Measurements from ENCODE around the gene YIPF1. TPM values are rescaled to one million over a fixed set of nuclear protein-coding genes. Genes with fewer than 3 reads are reported as not detected.

YIPF1 gene
- 22.5 TPM for polyA plus RNA-seq (2013)

- WGBS (ENCODE audit: insufficient coverage) = under 1% methylated on average over 50 of the region's 62 CpGs
- Histone ChIP-seq H3K4me3 (ENCODE audit: control insufficient read depth in 1 of 7, extremely low read depth in 1 of 7, insufficient read depth in 4 of 7, low read depth in 2 of 7, low read length in 6 of 7) (peak within 1 kb of the TSS; percentile 63 to 98 (median 93)), H3K4me1 (ENCODE audit: control extremely low read depth in 1 of 4, control insufficient read depth in 4 of 4, insufficient read depth in 4 of 4, low read length in 3 of 4) (peaks cover 2 to 25% (median 21%) of the 10 kb centered on the region in 4 experiments), H3K36me3 (ENCODE audit: control insufficient read depth in 4 of 4, insufficient read depth in 4 of 4, low read length in 3 of 4) (peaks cover 0 to 11% (median 7%) of the 10 kb centered on the region in 4 experiments), H3K27me3 (replicated peaks in 2 of 5; ENCODE audit: control insufficient read depth in 4 of 5, insufficient read depth in 5 of 5, low read length in 4 of 5) (no peaks in the 10 kb centered on the region), H3K27ac (ENCODE audit: insufficient read depth in 1 of 2, low read depth in 1 of 2, low read length in 2 of 2, poor library complexity in 1 of 2, severe bottlenecking in 2 of 2) (peak within 1 kb of the TSS; percentile 36 to 76), H3K9me3 (ENCODE audit: control extremely low read depth in 1 of 5, control insufficient read depth in 4 of 5, insufficient read depth in 2 of 5, low read depth in 1 of 5, low read length in 4 of 5) (no peaks in the 10 kb centered on the region)
- DNase-seq = peak; percentile 82 to 84 (median 84)
- ChIA-PET POLR2A (interaction anchor here (0.6 kb wide), 1 partner anchor 56 kb away, joined by 3 read pairs; the partner anchor contains the start of gene IFT25), CTCF (interaction anchor here (1.0 kb wide), 1 partner anchor 13 kb away, joined by 3 read pairs; no protein-coding TSS in a partner anchor)
These were observed at the start of gene YIPF1 for GRCh38 chr1:53889304-53890298. YIPF1 (minus strand) TSS chr1:53889797; CDS start chr1:53888937, 860 bp downstream.

- Histone ChIP-seq H3K4me3 (ENCODE audit: control insufficient read depth in 1 of 7, extremely low read depth in 1 of 7, insufficient read depth in 4 of 7, low read depth in 2 of 7, low read length in 6 of 7) (no peak overlapping the region), H3K9me3 (ENCODE audit: control extremely low read depth in 1 of 5, control insufficient read depth in 4 of 5, insufficient read depth in 2 of 5, low read depth in 1 of 5, low read length in 4 of 5) (peaks cover 5 to 20% (median 8%) of the 10 kb centered on the region in 5 experiments), H3K27me3 (replicated peaks in 2 of 5; ENCODE audit: control insufficient read depth in 4 of 5, insufficient read depth in 5 of 5, low read length in 4 of 5) (no peaks in the 10 kb centered on the region), H3K36me3 (ENCODE audit: control insufficient read depth in 4 of 4, insufficient read depth in 4 of 4, low read length in 3 of 4) (peaks cover 12 to 31% (median 18%) of the 10 kb centered on the region in 4 experiments), H3K27ac (ENCODE audit: insufficient read depth in 1 of 2, low read depth in 1 of 2, low read length in 2 of 2, poor library complexity in 1 of 2, severe bottlenecking in 2 of 2) (no peak overlapping the region), H3K4me1 (ENCODE audit: control extremely low read depth in 1 of 4, control insufficient read depth in 4 of 4, insufficient read depth in 4 of 4, low read length in 3 of 4) (peaks cover 0 to 2% (median 0%) of the 10 kb centered on the region in 4 experiments)
- ChIA-PET CTCF (no interaction called here), POLR2A (no interaction called here)
- WGBS (ENCODE audit: insufficient coverage) = 100% methylated on average over 2 of the region's 4 CpGs
- DNase-seq = no peak
These were observed 48.7 kb upstream of the YIPF1 start for GRCh38 chr1:53938136-53938830.

GRCh38 chr1:53936430-53936829, 46.8 kb upstream of the YIPF1 start:
- H3K4me3 ChIP-seq (ENCODE audit: control insufficient read depth in 1 of 7, extremely low read depth in 1 of 7, insufficient read depth in 4 of 7, low read depth in 2 of 7, low read length in 6 of 7) = no peak overlapping the region
- H3K4me1 ChIP-seq (ENCODE audit: control extremely low read depth in 1 of 4, control insufficient read depth in 4 of 4, insufficient read depth in 4 of 4, low read length in 3 of 4) = peaks cover 0 to 1% (median 0%) of the 10 kb centered on the region in 4 experiments
- H3K9me3 ChIP-seq (ENCODE audit: control extremely low read depth in 1 of 5, control insufficient read depth in 4 of 5, insufficient read depth in 2 of 5, low read depth in 1 of 5, low read length in 4 of 5) = peaks cover 8 to 31% (median 11%) of the 10 kb centered on the region in 5 experiments
- peaks cover 15 to 31% (median 22%) of the 10 kb centered on the region in 4 experiments for H3K36me3 ChIP-seq (ENCODE audit: control insufficient read depth in 4 of 4, insufficient read depth in 4 of 4, low read length in 3 of 4)
- ChIA-PET CTCF (interaction anchor here (1.0 to 3.9 kb wide), 2 partner anchors 9 to 13 kb away, joined by 3 to 13 read pairs; partner anchors contain the start of genes IFT25 and LRRC42), POLR2A (no interaction called here)
- H3K27me3 ChIP-seq (replicated peaks in 2 of 5; ENCODE audit: control insufficient read depth in 4 of 5, insufficient read depth in 5 of 5, low read length in 4 of 5) = no peaks in the 10 kb centered on the region
- WGBS (ENCODE audit: insufficient coverage) = no CpG with 5 or more reads among the region's 1 CpG
- no peak overlapping the region for H3K27ac ChIP-seq (ENCODE audit: insufficient read depth in 1 of 2, low read depth in 1 of 2, low read length in 2 of 2, poor library complexity in 1 of 2, severe bottlenecking in 2 of 2)
- no peak for DNase-seq

GRCh38 chr1:53934170-53934765, 44.7 kb upstream of the YIPF1 start:
- no peaks in the 10 kb centered on the region for H3K27me3 ChIP-seq (replicated peaks in 2 of 5; ENCODE audit: control insufficient read depth in 4 of 5, insufficient read depth in 5 of 5, low read length in 4 of 5)
- no CpG with 5 or more reads among the region's 1 CpG for WGBS (ENCODE audit: insufficient coverage)
- peaks cover 0 to 2% (median 0%) of the 10 kb centered on the region in 4 experiments for H3K4me1 ChIP-seq (ENCODE audit: control extremely low read depth in 1 of 4, control insufficient read depth in 4 of 4, insufficient read depth in 4 of 4, low read length in 3 of 4)
- POLR2A ChIA-PET = no interaction called here
- no peak overlapping the region for H3K27ac ChIP-seq (ENCODE audit: insufficient read depth in 1 of 2, low read depth in 1 of 2, low read length in 2 of 2, poor library complexity in 1 of 2, severe bottlenecking in 2 of 2)
- peaks cover 8 to 31% (median 11%) of the 10 kb centered on the region in 5 experiments for H3K9me3 ChIP-seq (ENCODE audit: control extremely low read depth in 1 of 5, control insufficient read depth in 4 of 5, insufficient read depth in 2 of 5, low read depth in 1 of 5, low read length in 4 of 5)
- no peak overlapping the region for H3K4me3 ChIP-seq (ENCODE audit: control insufficient read depth in 1 of 7, extremely low read depth in 1 of 7, insufficient read depth in 4 of 7, low read depth in 2 of 7, low read length in 6 of 7)
- CTCF ChIA-PET = interaction anchor here (0.7 to 3.9 kb wide), 7 partner anchors 10 to 56 kb away, joined by 3 to 13 read pairs (median 5); partner anchors contain the start of genes IFT25 and LRRC42
- peak in 2 of 3 donors; percentile 46 to 61 for DNase-seq
- H3K36me3 ChIP-seq (ENCODE audit: control insufficient read depth in 4 of 4, insufficient read depth in 4 of 4, low read length in 3 of 4) = peaks cover 11 to 30% (median 22%) of the 10 kb centered on the region in 4 experiments

- H3K36me3 ChIP-seq (ENCODE audit: control insufficient read depth in 4 of 4, insufficient read depth in 4 of 4, low read length in 3 of 4) = peaks cover 14 to 43% (median 28%) of the 10 kb centered on the region in 4 experiments
- no peak overlapping the region for H3K4me3 ChIP-seq (ENCODE audit: control insufficient read depth in 1 of 7, extremely low read depth in 1 of 7, insufficient read depth in 4 of 7, low read depth in 2 of 7, low read length in 6 of 7)
- no peaks in the 10 kb centered on the region for H3K27me3 ChIP-seq (replicated peaks in 2 of 5; ENCODE audit: control insufficient read depth in 4 of 5, insufficient read depth in 5 of 5, low read length in 4 of 5)
- POLR2A ChIA-PET = no interaction called here
- peaks cover 0 to 6% (median 1%) of the 10 kb centered on the region in 4 experiments for H3K4me1 ChIP-seq (ENCODE audit: control extremely low read depth in 1 of 4, control insufficient read depth in 4 of 4, insufficient read depth in 4 of 4, low read length in 3 of 4)
- CTCF ChIA-PET = interaction anchor here (1.1 to 2.1 kb wide), 3 partner anchors 11 to 54 kb away, joined by 3 to 6 read pairs (median 3); no protein-coding TSS in a partner anchor
- WGBS (ENCODE audit: insufficient coverage) = no CpG with 5 or more reads among the region's 2 CpGs
- DNase-seq = no peak
- H3K9me3 ChIP-seq (ENCODE audit: control extremely low read depth in 1 of 5, control insufficient read depth in 4 of 5, insufficient read depth in 2 of 5, low read depth in 1 of 5, low read length in 4 of 5) = peaks cover 8 to 31% (median 11%) of the 10 kb centered on the region in 5 experiments
- no peak overlapping the region for H3K27ac ChIP-seq (ENCODE audit: insufficient read depth in 1 of 2, low read depth in 1 of 2, low read length in 2 of 2, poor library complexity in 1 of 2, severe bottlenecking in 2 of 2)
These were observed 41.9 kb upstream of the YIPF1 start for GRCh38 chr1:53931523-53931922.

- Histone ChIP-seq H3K4me3 (ENCODE audit: control insufficient read depth in 1 of 7, extremely low read depth in 1 of 7, insufficient read depth in 4 of 7, low read depth in 2 of 7, low read length in 6 of 7) (no peak overlapping the region), H3K4me1 (ENCODE audit: control extremely low read depth in 1 of 4, control insufficient read depth in 4 of 4, insufficient read depth in 4 of 4, low read length in 3 of 4) (peaks cover 0 to 6% (median 1%) of the 10 kb centered on the region in 4 experiments), H3K36me3 (ENCODE audit: control insufficient read depth in 4 of 4, insufficient read depth in 4 of 4, low read length in 3 of 4) (peaks cover 14 to 43% (median 27%) of the 10 kb centered on the region in 4 experiments), H3K27me3 (replicated peaks in 2 of 5; ENCODE audit: control insufficient read depth in 4 of 5, insufficient read depth in 5 of 5, low read length in 4 of 5) (no peaks in the 10 kb centered on the region), H3K9me3 (ENCODE audit: control extremely low read depth in 1 of 5, control insufficient read depth in 4 of 5, insufficient read depth in 2 of 5, low read depth in 1 of 5, low read length in 4 of 5) (peaks cover 8 to 31% (median 11%) of the 10 kb centered on the region in 5 experiments), H3K27ac (ENCODE audit: insufficient read depth in 1 of 2, low read depth in 1 of 2, low read length in 2 of 2, poor library complexity in 1 of 2, severe bottlenecking in 2 of 2) (no peak overlapping the region)
- no CpG with 5 or more reads among the region's 3 CpGs for WGBS (ENCODE audit: insufficient coverage)
- no peak for DNase-seq
- ChIA-PET POLR2A (no interaction called here), CTCF (interaction anchor here (1.1 to 1.4 kb wide), 2 partner anchors 21 to 54 kb away, joined by 3 read pairs; no protein-coding TSS in a partner anchor)
These were observed 41.3 kb upstream of the YIPF1 start for GRCh38 chr1:53930932-53931331.
